GM19193 (cell line): ENCODE data around the gene NOSIP.

Experiments
- POLR2A ChIP-seq: IDR thresholded peaks from 4 replicates; pipeline ENCODE4 v1.6.1; 2011; ENCODE audit not compliant: insufficient read depth, insufficient read length; ENCODE audit errors: extremely low read depth

The NOSIP gene

GRCh38 chr19:49588365-49589122 lies 8.2 kb upstream of the NOSIP start:
- no peak for TF ChIP-seq POLR2A

DNA sequence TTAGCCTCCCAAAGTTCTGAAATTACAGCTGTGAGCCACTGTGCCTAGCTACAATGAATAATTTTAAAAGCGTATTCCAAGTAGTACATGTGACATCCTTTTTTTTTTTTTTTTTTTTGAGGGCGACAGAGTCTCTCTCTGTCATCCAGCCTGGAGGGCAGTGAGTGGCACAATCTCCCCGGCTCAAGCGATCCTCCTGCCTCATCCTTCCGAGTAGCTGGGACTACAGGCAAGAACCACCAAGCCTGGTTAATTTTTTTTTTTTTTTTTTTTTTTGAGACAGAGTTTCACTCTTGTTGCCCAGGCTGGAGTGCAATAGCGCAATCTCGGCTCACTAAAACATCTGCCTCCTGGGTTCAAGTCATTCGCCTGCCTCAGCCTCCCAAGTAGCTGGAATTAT lies 6.9 kb upstream of the NOSIP start:
- no peak for TF ChIP-seq POLR2A

- TF ChIP-seq POLR2A: no peak
These were observed 4.7 kb upstream of the NOSIP start for GRCh38 chr19:49585023-49585422.

GRCh38 chr19:49583239-49583638 lies 2.9 kb upstream of the NOSIP start:
- TF ChIP-seq POLR2A: no peak

GRCh38 chr19:49581007-49581508 lies 702 bp upstream of the NOSIP start, which contains the start of gene PRRG2:
Gene PRRG2, plus strand, starts transcription at chr19:49581316. Its CDS starts 1,904 bp downstream, at chr19:49583220.
- TF ChIP-seq POLR2A: no peak

DNA sequence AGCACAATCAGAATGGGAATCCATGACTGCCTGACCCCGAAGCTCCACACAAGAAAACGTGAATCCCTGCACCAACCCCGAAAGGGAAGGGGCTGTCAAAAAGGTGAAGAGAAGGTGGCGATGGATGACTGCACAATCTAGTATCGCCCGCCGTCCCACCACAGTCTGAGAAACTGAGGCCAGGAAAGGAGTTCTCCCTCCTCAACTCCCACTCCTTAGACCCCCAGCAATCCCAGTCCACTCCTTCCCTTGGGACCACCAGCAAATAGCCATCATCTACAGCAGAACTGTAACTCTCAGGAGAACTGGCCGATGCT lies 451 bp downstream of the NOSIP start:
- no peak for TF ChIP-seq POLR2A

DNA sequence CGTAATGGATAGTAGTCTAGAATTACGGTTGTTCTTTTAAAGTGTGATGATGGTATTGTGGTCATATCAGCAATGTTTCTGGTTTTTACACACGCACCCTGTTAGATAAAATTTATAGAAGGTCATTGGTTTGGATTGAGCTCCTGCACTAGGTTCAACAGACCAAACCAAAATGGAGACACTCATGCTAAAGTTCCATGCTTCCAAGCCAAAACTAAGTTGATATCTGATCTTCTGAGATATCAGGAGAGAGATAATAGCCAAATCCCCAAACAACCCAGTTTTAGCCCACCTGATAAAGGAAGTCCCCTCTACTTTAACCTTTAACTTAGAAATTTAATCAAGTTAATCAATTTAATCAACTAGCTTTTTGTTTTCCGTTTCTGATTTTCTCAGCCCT lies 1.2 kb downstream of the NOSIP start:
- TF ChIP-seq POLR2A: no peak

- TF ChIP-seq POLR2A: no peak
These were observed 6.1 kb downstream of the NOSIP start for GRCh38 chr19:49574206-49574755.

DNA sequence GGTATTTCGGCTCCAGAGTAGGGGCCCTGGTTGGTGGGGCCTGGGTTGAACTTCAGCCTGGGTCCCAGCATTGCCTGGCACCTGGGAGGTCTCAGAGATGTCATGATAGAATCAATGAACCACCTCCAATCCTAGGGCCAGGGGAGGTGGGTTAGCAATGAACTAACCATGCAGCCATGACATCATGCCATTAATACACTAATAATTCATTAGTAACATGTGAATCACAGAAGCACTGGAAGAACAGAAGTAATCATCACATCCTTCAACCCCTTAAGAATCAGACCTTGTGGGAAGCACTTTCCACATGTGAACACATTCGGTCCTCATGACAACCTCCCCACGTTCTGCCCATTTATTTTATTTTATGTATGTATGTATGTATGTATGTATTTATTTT lies 6.9 kb downstream of the NOSIP start:
- no peak for TF ChIP-seq POLR2A

- no peak for TF ChIP-seq POLR2A
These were observed 7.3 kb downstream of the NOSIP start for GRCh38 chr19:49573009-49573408.

DNA sequence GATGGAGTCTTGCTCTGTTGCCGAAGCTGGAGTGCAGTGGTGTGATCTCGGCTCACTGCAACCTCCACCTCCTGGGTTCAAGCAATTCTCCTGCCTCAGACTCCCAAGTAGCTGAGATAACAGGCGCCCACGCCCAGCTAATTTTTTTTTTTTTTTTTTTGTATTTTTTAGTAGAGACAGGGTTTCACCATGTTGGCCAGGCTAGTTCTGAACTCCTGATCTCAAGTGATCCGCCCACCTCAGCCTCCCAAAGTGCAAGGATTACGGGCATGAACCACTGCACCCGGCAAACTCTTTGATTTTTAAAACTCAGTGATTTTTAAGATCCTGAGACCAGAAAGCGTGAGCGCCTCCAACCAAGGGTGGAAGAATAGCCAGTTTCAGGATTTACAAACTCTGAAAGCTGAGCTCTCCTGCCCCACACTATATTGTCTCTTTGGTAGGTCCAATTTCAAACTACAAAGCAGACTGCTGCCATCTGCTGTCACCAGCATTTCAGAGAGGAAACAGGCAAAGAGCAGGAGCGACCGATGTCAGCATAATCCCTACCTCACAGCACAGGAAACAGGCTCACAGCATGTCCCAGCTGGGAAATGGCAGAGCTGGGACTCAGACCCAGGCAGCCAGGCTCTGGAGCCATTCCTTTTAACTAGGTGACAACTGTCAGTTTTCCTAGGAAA lies 9.2 kb downstream of the NOSIP start:
- TF ChIP-seq POLR2A: no peak

DNA sequence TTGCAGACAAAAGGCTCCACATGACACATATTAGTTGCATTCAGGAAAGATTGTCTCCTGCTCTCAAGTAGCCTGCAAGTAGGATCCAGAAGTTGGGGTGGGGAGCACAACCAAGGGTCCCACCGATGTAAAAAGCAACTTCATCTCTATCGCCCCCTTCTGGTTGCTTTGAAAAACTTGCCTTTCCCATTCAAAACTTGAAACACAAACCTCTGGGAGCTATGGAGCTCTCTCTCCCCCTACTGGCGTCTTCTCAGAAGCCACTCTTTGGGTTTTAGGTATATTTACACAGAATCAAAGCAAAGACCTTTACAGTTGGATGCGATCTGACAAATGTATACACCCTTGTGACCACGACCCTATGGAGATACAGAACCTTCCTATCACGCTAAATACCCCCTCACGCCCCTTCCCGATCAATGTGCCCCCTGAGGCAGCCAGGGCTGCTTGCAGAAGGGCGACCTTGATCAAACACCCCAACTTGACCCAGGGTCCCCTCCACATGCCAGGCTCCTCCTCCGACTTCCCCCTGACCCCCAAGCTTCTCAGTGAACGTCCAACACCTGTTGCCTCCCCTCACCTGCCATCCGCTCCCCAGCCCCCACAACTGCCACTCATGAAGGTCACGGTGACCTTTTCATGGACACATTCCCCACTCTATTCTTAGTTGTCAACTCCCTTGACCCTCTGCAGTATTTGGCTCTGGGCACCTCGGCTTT lies 10.1 kb downstream of the NOSIP start:
- no peak for TF ChIP-seq POLR2A

DNA sequence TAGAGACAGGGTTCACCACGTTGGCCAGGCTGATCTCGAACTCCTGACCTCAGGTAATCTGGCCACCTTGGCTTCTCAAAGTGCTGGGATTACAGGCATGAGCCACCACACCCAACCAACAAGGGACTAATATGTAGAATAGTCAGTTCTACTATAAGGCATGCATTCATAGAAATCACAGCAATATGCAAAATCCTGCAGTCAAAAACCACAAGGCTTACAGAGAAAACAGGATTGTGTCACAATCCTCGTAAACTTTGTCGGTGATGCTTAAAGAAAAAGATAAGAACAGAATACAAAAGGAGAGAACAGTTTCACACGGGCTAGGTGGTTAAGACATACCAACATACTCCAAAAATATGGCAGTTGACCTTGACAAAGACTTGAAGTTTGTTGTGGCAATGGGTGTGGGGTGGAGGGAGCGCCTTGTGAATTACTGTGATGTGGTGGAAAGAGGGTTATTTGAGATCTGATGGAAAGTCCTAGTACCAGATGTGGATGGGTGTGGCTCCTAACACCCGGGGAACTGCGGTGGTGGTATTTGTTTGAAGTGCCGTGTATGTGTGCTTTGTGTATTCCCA lies 12.4 kb downstream of the NOSIP start:
- TF ChIP-seq POLR2A: no peak

DNA sequence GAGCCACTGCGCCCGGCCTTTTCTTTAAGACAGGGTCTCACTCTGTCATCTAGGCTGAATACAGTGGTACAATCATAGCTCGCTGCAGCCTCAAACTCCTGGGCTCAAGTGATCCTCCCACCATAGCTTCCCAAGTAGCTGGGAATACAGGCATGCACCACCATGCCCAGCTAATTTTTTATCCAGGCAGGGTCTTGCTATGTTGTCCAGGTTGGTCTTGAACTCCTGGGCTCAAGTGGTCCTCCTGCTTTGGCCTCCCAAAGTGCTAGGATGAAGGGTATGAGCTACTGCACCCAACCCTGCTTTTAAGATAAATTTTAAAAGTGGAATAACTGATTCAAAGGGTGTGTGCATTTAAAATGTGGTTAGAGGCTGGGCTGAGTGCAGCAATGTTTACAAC lies 14.1 kb downstream of the NOSIP start:
- TF ChIP-seq POLR2A: no peak

DNA sequence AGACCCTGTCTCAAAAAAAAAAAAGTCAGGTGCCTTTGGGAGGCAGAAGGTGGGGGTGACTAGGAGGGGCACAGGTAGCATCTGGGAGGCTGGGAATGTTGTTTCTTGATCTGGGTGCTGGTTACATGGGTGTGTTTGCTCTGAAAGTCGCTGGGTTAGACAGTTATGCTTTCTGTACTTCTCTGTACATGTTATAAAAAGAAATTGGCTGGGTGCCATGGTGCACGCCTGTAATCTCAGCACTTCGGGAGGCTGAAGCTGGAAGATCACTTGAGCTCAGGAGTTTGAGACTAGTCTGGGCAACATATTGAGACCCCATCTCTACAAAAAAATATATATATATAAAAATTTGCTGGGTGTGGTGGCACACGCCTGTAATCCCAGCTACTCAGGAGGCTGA lies 15.1 kb downstream of the NOSIP start:
- no peak for TF ChIP-seq POLR2A
